HepG2 (cell line): ENCODE measurements around the gene CMIP. TPM values are rescaled to one million over a fixed set of nuclear protein-coding genes. Genes with fewer than 3 reads are reported as not detected.

Source experiments
- ATAC-seq: fragments of 200-7000 bp; cut with Tn5 transposase; 3 replicates; pipeline ENCODE4 v1.9.1; 2020; ENCODE audit warnings: mild to moderate bottlenecking, moderate library complexity
- BruUV-seq: library from RNA; stranded (reverse); fragments of 400-500 nt; replicated peaks from 2 replicates; lab custom pipeline; 2021; lab: Mats Ljungman, UMichigan
- CTCF ChIA-PET: fragments of 300-600 bp; formaldehyde crosslinking; extraction: SDS; loops from one replicate; lab custom pipeline; 2021; ENCODE audit warnings: low total read pairs, inconsistent platforms, low intra/inter-chr PET ratio; lab: Yijun Ruan, JAX
- POLR2A ChIA-PET: fragments of 350-600 bp; sonication (Branson Sonifier 250); formaldehyde crosslinking; loops from one replicate; lab custom pipeline; 2020; ENCODE audit warnings: antibody characterized with exemption, inconsistent platforms; lab: Yijun Ruan, JAX
- DNase-seq: peaks from one replicate; pipeline ENCODE4 v3.0.0-alpha.2; 2015; ENCODE audit warnings: low spot score
- FAIRE-seq: peaks from 3 replicates; lab custom pipeline; 2011; peaks lifted over from hg19 to GRCh38; lab: Jason Lieb, UNC
- H2AFZ ChIP-seq: one replicate; pipeline ENCODE4 v1.6.1; 2011; ENCODE audit warnings: low read length, inconsistent platforms
- H3K27ac ChIP-seq: fragments of 300-600 bp; 3 replicates; pipeline ENCODE4 v1.8.0; 2011; ENCODE audit warnings: mixed run types, mild to moderate bottlenecking, mixed read lengths, low read length, inconsistent platforms; ENCODE audit not compliant: insufficient read depth; ENCODE audit errors: extremely low read length
- H3K27me3 ChIP-seq, 2 experiments: fragments of 200-600 bp in 1 of 2; 2 replicates in 1 of 2; 3 replicates in 1 of 2; pipeline versions ENCODE4 v1.6.0 to v1.8.0; 2011; ENCODE audit warnings: low read length in 2 of 2, mild to moderate bottlenecking in 2 of 2, moderate library complexity in 2 of 2, inconsistent platforms in 1 of 2; ENCODE audit not compliant: insufficient read depth in 2 of 2, control insufficient read depth in 1 of 2
- H3K36me3 ChIP-seq, 2 experiments: fragments of 200-600 bp in 1 of 2; replicated peaks in 1 of 2; 2 replicates in 1 of 2; 3 replicates in 1 of 2; pipeline versions ENCODE4 v1.5.1 to v1.8.0; 2011; ENCODE audit warnings: low read length in 2 of 2, inconsistent platforms in 1 of 2; ENCODE audit not compliant: insufficient read depth in 2 of 2, control insufficient read depth in 1 of 2
- H3K4me1 ChIP-seq: 2 replicates; pipeline ENCODE4 v1.5.1; 2012; ENCODE audit warnings: low read length, inconsistent platforms; ENCODE audit not compliant: insufficient read depth
- H3K4me2 ChIP-seq: 2 replicates; pipeline ENCODE4 v1.6.0; 2011; ENCODE audit warnings: low read depth, low read length, inconsistent platforms
- H3K4me3 ChIP-seq, 3 experiments: fragments of 200-600 bp in 1 of 3; sonication (generic), shearing (Covaris generic) in 1 of 3; replicated peaks in 1 of 3; 2 replicates each; pipeline ENCODE4 v1.5.1; 2011 to 2016; ENCODE audit warnings: low read length in 3 of 3, inconsistent platforms in 2 of 3, low read depth in 2 of 3, mild to moderate bottlenecking in 2 of 3, control low read depth in 1 of 3, mixed read lengths in 1 of 3; ENCODE audit not compliant: insufficient read depth in 1 of 3
- H3K79me2 ChIP-seq: one replicate; pipeline ENCODE4 v1.6.1; 2011; ENCODE audit warnings: low read length, inconsistent platforms; ENCODE audit not compliant: insufficient read depth
- H3K9ac ChIP-seq: 2 replicates; pipeline ENCODE4 v1.6.0; 2011; ENCODE audit warnings: mild to moderate bottlenecking, low read depth, low read length, inconsistent platforms; ENCODE audit not compliant: insufficient read depth
- H3K9me3 ChIP-seq: 2 replicates; pipeline ENCODE4 v1.5.1; 2012; ENCODE audit warnings: mild to moderate bottlenecking, low read length
- H4K20me1 ChIP-seq: 2 replicates; pipeline ENCODE4 v1.6.0; 2011; ENCODE audit warnings: inconsistent platforms, mild to moderate bottlenecking, low read length, moderate library complexity; ENCODE audit not compliant: insufficient read depth
- NFKBIZ ChIP-seq: IDR thresholded peaks from 2 replicates; pipeline ENCODE4 v1.6.1; 2018; ENCODE audit warnings: missing genetic modification reagents, missing compliant biosample characterization
- SP1 ChIP-seq, 2 experiments: fragments of 450-650 bp in 1 of 2; sonication (generic) in 1 of 2; formaldehyde crosslinking in 1 of 2; IDR thresholded peaks; 2 replicates each; pipeline versions ENCODE4 v1.4.0 to v1.6.1; 2016 to 2020; ENCODE audit warnings: missing genetic modification reagents in 1 of 2
- ZKSCAN8 ChIP-seq: IDR thresholded peaks from 2 replicates; pipeline ENCODE4 v1.6.1; 2016; ENCODE audit warnings: borderline replicate concordance, missing genetic modification reagents, missing compliant biosample characterization
- ZMAT3 ChIP-seq: sonication (generic); formaldehyde crosslinking; conservative IDR thresholded peaks from 2 replicates; pipeline ENCODE4 v1.7.0; 2021; ENCODE audit warnings: missing genetic modification reagents
- ZNF24 ChIP-seq: fragments of 450-650 bp; IDR thresholded peaks from 2 replicates; pipeline ENCODE4 v1.6.1; 2017; ENCODE audit warnings: antibody characterized with exemption, mild to moderate bottlenecking
- ZNF256 ChIP-seq: sonication (generic); formaldehyde crosslinking; conservative IDR thresholded peaks from 2 replicates; pipeline ENCODE4 v1.4.0; 2020; ENCODE audit warnings: missing genetic modification reagents
- ZNF746 ChIP-seq: sonication (generic); formaldehyde crosslinking; IDR thresholded peaks from 2 replicates; pipeline ENCODE4 v1.8.0; 2022; ENCODE audit warnings: mild to moderate bottlenecking, missing genetic modification reagents
- WGBS: methylation state at CpG from one replicate; pipeline ENCODE4 v1.1.6; 2017; ENCODE audit warnings: low lambda C conversion rate; 5-methylcytosine and 5-hydroxymethylcytosine counted together
- in situ Hi-C: cut with HindIII; loops from 2 replicates; pipeline ENCODE4 v1.10.0; 2017; ENCODE audit warnings: low pct_unique_long_range_greater_than_20kb; ENCODE audit not compliant: extremely low pct_ligation_motif_present
- intact Hi-C: fragments of 100-400 bp; cut with micrococcal nuclease; formaldehyde crosslinking; loops from one replicate; pipeline ENCODE4 v1.10.0; 2022; ENCODE audit not compliant: unreplicated experiment
- polyA plus RNA-seq, 8 experiments: library from polyadenylated mRNA; depleted of rRNA in 3 of 8; stranded (reverse) in 7 of 8; unstranded in 1 of 8; fragments of >200 nt; fragmentation: Illumina TruSeq in 4 of 8; extraction: Trizol in 4 of 8; gene quantifications; 2 replicates each; pipeline versions ENCODE4 v1.2.1 to v1.2.3, GENCODE V29; 2011 to 2016; ENCODE audit warnings: low read depth in 4 of 8, missing spikeins in 1 of 8, mixed read lengths in 1 of 8; ENCODE audit not compliant: insufficient read depth in 1 of 8
- total RNA-seq, 5 experiments: library from RNA; depleted of rRNA; stranded (reverse); fragments of >200 nt; fragmentation: Illumina TruSeq; extraction: Trizol; gene quantifications; 2 replicates each; pipeline ENCODE4 v1.2.3, GENCODE V29; 2016; ENCODE audit warnings: low read depth in 1 of 5
- TF ChIP-seq, protein P1 (sequence below): sonication (generic); formaldehyde crosslinking; IDR thresholded peaks from 2 replicates; pipeline ENCODE4 v1.4.0; 2020; ENCODE audit warnings: missing genetic modification reagents
- TF ChIP-seq, protein P2 (sequence below): IDR thresholded peaks from 2 replicates; pipeline ENCODE4 v1.6.1; 2016; ENCODE audit warnings: low read depth, missing genetic modification reagents, missing compliant biosample characterization
- TF ChIP-seq, protein P3 (sequence below): sonication (generic); formaldehyde crosslinking; IDR thresholded peaks from 2 replicates; pipeline ENCODE4 v1.5.1; 2020; ENCODE audit warnings: missing genetic modification reagents, mild to moderate bottlenecking, borderline replicate concordance

The CMIP gene
- total and polyA plus RNA-seq, 2 of the 13 experiments (the other 11 are each of a cell fraction or from before 2014, with no cell fraction given): 10.9 to 18.1 TPM

DNA sequence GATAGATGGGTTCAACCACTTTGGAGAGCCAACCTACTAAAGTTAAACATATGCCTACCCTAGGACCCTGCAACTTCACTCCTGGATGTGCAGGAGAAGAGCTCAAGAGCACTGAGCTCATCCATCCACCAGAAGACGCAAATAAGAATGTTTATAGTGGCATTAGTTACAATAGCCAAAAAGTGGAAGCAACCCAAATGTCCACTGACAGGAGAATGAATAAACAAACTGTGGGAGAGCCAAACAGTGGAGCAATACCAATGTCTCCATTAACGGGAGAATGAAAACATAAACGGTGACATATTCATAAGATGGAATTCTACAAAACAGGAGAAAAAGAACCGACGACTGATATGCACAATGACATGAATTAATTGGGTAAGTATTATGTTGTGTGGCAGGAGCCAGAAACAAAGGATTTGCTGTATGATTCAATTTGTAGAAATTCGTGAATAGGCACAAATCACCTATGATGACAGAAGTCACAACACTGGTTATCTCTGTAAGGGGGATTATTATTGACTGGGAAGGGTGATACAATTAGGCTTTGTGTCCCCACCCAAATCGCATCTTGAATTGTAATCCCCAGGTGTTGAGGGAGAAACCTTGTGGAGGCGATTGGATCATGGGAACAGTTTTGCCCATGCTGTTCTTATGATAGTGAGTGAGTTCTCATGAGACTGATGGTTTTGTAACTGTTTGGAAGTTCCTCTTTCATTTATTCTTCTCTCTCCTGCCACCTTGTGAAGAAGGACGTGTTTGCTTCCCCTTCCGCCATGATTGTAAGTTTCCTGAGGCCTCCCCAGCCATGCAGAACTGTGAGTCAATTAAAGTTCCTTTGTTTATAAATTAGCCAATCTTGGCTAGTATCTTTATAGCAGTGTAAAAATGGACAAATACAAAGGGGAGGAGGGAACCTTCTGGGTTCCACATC is 276.6 kb downstream of the CMIP start:
- DNase-seq (no peak), FAIRE-seq (no peak), ATAC-seq (no peak)
- no TSS peak for BruUV-seq
- POLR2A ChIA-PET: no interaction called here
- CTCF ChIA-PET: interaction anchor here (2.6 to 2.9 kb wide), 2 partner anchors 317 to 355 kb away, joined by 25 to 27 read pairs; no protein-coding TSS in a partner anchor
- Histone ChIP-seq H3K27ac (no peak overlapping the region), H3K9me3 (no peaks in the 10 kb centered on the region), H3K4me2 (no peak overlapping the region), H3K4me1 (0 out of 2 replicates have a peak, but pooled peaks cover 5% of the 10 kb centered on the region), H3K79me2 (no peaks in the 10 kb centered on the region), H3K9ac (no peak overlapping the region), H3K36me3 (no peaks in the 10 kb centered on the region), H3K4me3 (no peak overlapping the region), H4K20me1 (no peaks in the 10 kb centered on the region), H2AFZ (no peak overlapping the region), H3K27me3 (peaks cover 0 to 20% of the 10 kb centered on the region in 2 experiments; a peak in 4 of 5 replicates)
- intact Hi-C loops: loop anchor here (5.0 kb wide), 2 partner anchors 459 to 514 kb away; no protein-coding TSS in a partner anchor
- WGBS: 47% methylated on average over 10 of the region's 10 CpGs
- in situ Hi-C loops: loop anchor here (5.0 kb wide), 2 partner anchors 99 to 319 kb away; no protein-coding TSS in a partner anchor
- TF ChIP-seq ZNF256 (CRISPR knock-in tag) (no peak), NFKBIZ (CRISPR knock-in tag) (no peak), SP1 (IDR thresholded peaks at IDR 0.05) (no peak), SP1 (CRISPR knock-in tag; IDR thresholded peaks at IDR 0.05) (no peak), ZNF24 (no peak), ZNF746 (CRISPR knock-in tag) (no peak), ZMAT3 (no peak), ZKSCAN8 (CRISPR knock-in tag) (no peak)
- TF ChIP-seq, protein P1, sequence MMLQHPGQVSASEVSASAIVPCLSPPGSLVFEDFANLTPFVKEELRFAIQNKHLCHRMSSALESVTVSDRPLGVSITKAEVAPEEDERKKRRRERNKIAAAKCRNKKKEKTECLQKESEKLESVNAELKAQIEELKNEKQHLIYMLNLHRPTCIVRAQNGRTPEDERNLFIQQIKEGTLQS (CRISPR knock-in tag): no peak
- TF ChIP-seq, protein P2, sequence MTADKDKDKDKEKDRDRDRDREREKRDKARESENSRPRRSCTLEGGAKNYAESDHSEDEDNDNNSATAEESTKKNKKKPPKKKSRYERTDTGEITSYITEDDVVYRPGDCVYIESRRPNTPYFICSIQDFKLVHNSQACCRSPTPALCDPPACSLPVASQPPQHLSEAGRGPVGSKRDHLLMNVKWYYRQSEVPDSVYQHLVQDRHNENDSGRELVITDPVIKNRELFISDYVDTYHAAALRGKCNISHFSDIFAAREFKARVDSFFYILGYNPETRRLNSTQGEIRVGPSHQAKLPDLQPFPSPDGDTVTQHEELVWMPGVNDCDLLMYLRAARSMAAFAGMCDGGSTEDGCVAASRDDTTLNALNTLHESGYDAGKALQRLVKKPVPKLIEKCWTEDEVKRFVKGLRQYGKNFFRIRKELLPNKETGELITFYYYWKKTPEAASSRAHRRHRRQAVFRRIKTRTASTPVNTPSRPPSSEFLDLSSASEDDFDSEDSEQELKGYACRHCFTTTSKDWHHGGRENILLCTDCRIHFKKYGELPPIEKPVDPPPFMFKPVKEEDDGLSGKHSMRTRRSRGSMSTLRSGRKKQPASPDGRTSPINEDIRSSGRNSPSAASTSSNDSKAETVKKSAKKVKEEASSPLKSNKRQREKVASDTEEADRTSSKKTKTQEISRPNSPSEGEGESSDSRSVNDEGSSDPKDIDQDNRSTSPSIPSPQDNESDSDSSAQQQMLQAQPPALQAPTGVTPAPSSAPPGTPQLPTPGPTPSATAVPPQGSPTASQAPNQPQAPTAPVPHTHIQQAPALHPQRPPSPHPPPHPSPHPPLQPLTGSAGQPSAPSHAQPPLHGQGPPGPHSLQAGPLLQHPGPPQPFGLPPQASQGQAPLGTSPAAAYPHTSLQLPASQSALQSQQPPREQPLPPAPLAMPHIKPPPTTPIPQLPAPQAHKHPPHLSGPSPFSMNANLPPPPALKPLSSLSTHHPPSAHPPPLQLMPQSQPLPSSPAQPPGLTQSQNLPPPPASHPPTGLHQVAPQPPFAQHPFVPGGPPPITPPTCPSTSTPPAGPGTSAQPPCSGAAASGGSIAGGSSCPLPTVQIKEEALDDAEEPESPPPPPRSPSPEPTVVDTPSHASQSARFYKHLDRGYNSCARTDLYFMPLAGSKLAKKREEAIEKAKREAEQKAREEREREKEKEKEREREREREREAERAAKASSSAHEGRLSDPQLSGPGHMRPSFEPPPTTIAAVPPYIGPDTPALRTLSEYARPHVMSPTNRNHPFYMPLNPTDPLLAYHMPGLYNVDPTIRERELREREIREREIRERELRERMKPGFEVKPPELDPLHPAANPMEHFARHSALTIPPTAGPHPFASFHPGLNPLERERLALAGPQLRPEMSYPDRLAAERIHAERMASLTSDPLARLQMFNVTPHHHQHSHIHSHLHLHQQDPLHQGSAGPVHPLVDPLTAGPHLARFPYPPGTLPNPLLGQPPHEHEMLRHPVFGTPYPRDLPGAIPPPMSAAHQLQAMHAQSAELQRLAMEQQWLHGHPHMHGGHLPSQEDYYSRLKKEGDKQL (CRISPR knock-in tag): no peak
- TF ChIP-seq, protein P3, sequence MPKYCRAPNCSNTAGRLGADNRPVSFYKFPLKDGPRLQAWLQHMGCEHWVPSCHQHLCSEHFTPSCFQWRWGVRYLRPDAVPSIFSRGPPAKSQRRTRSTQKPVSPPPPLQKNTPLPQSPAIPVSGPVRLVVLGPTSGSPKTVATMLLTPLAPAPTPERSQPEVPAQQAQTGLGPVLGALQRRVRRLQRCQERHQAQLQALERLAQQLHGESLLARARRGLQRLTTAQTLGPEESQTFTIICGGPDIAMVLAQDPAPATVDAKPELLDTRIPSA (CRISPR knock-in tag): no peak
